A549 (cell line): Measurements from ENCODE around the gene RGS1. TPM values are rescaled to one million over a fixed set of nuclear protein-coding genes. Genes with fewer than 3 reads are reported as not detected.

ENCODE experiments used
- ATAC-seq, 2 experiments: fragments of 200-7000 bp in 1 of 2; fragments of >200 bp in 1 of 2; cut with Nextera tagmentation in 1 of 2; cut with Tn5 transposase in 1 of 2; 3 replicates each; pipeline versions ENCODE4 v1.8.0 to v1.9.1; 2018 to 2020; ENCODE audit warnings: mild to moderate bottlenecking in 1 of 2, moderate library complexity in 1 of 2
- CTCF ChIA-PET: fragments of 300-600 bp; sonication (Branson Sonifier 250); formaldehyde crosslinking; extraction: SDS; loops from one replicate; lab custom pipeline; 2021; ENCODE audit warnings: antibody characterized with exemption, inconsistent platforms; lab: Yijun Ruan, JAX
- POLR2A ChIA-PET: fragments of 350-600 bp; formaldehyde crosslinking; extraction: SDS; loops from one replicate; lab custom pipeline; 2021; ENCODE audit warnings: antibody characterized with exemption, inconsistent platforms; lab: Yijun Ruan, JAX
- DNase-seq, 2 experiments: peaks; one replicate each; pipeline versions ENCODE4 v3.0.0 to v3.0.0-alpha.2; 2011 to 2016; ENCODE audit warnings: low read depth in 1 of 2, low spot score in 1 of 2
- FAIRE-seq: peaks from 2 replicates; lab custom pipeline; 2011; peaks lifted over from hg19 to GRCh38; lab: Jason Lieb, UNC
- H3K27ac ChIP-seq, 2 experiments: fragments of >200 bp; sonication (Bioruptor Twin); formaldehyde crosslinking; 3 replicates each; pipeline ENCODE4 v1.5.1; 2016 to 2017
- H3K4me1 ChIP-seq: fragments of >200 bp; sonication (Bioruptor Twin); formaldehyde crosslinking; 3 replicates; pipeline ENCODE4 v1.6.1; 2016
- H3K4me2 ChIP-seq: fragments of >200 bp; sonication (Bioruptor Twin); formaldehyde crosslinking; 3 replicates; pipeline ENCODE4 v1.6.1; 2016
- H3K4me3 ChIP-seq: fragments of >200 bp; sonication (Bioruptor Twin); formaldehyde crosslinking; 3 replicates; pipeline ENCODE4 v1.5.1; 2016
- H3K9me3 ChIP-seq: fragments of >200 bp; sonication (Bioruptor Twin); formaldehyde crosslinking; 3 replicates; pipeline ENCODE4 v1.6.1; 2016
- BCL3 ChIP-seq: fragments of >200 bp; sonication (Bioruptor Twin); formaldehyde crosslinking; IDR thresholded peaks from 3 replicates; pipeline ENCODE4 v1.6.1; 2016
- BHLHE40 ChIP-seq: IDR thresholded peaks from 2 replicates; pipeline ENCODE4 v1.6.1; 2012; ENCODE audit warnings: low read depth, low read length, inconsistent platforms
- CBX8 ChIP-seq: fragments of 200-600 bp; sonication (generic); IDR thresholded peaks from 2 replicates; pipeline ENCODE4 v1.6.1; 2016
- CEBPB ChIP-seq, 2 experiments: fragments of >200 bp in 1 of 2; sonication (Bioruptor Twin) in 1 of 2; formaldehyde crosslinking in 1 of 2; IDR thresholded peaks; 2 replicates each; pipeline ENCODE4 v1.6.1; 2012 to 2016
- CHD4 ChIP-seq: fragments of 200-600 bp; sonication (generic); IDR thresholded peaks from 2 replicates; pipeline ENCODE4 v1.6.1; 2016; ENCODE audit warnings: antibody characterized with exemption, mild to moderate bottlenecking, borderline replicate concordance
- EHF ChIP-seq: fragments of 250-450 bp; sonication (Bioruptor Pico); IDR thresholded peaks from 2 replicates; pipeline ENCODE4 v1.5.0; 2020; ENCODE audit warnings: mild to moderate bottlenecking
- ESRRA ChIP-seq: fragments of 150-350 bp; IDR thresholded peaks from 2 replicates; pipeline ENCODE4 v1.6.1; 2014; ENCODE audit warnings: mild to moderate bottlenecking, low read length, borderline replicate concordance
- FOSB ChIP-seq: fragments of 250-450 bp; sonication (Bioruptor Pico); IDR thresholded peaks from 2 replicates; pipeline ENCODE4 v1.5.0; 2020; ENCODE audit warnings: mild to moderate bottlenecking, moderate library complexity
- FOSL2 ChIP-seq, 2 experiments: fragments of 450-650 bp in 1 of 2; fragments of >200 bp in 1 of 2; sonication (Bioruptor Twin) in 1 of 2; formaldehyde crosslinking; IDR thresholded peaks; 2 replicates each; pipeline versions ENCODE4 v1.5.0 to v1.6.1; 2016 to 2020; ENCODE audit warnings: mild to moderate bottlenecking in 1 of 2, moderate library complexity in 1 of 2
- HDAC2 ChIP-seq: fragments of 200-600 bp; sonication (generic); IDR thresholded peaks from 2 replicates; pipeline ENCODE4 v1.6.1; 2016
- HOXB13 ChIP-seq: fragments of 250-450 bp; sonication (Bioruptor Pico); IDR thresholded peaks from 2 replicates; pipeline ENCODE4 v1.5.0; 2020; ENCODE audit warnings: low read depth, mild to moderate bottlenecking, moderate library complexity
- HOXB5 ChIP-seq: fragments of 250-450 bp; sonication (Bioruptor Pico); IDR thresholded peaks from 2 replicates; pipeline ENCODE4 v1.5.0; 2020; ENCODE audit warnings: mild to moderate bottlenecking, moderate library complexity
- JUNB ChIP-seq: fragments of >200 bp; sonication (Bioruptor Twin); formaldehyde crosslinking; IDR thresholded peaks from 2 replicates; pipeline ENCODE4 v1.6.1; 2016
- MAX ChIP-seq: IDR thresholded peaks from 2 replicates; pipeline ENCODE4 v1.6.1; 2012
- MYC ChIP-seq: IDR thresholded peaks from 2 replicates; pipeline ENCODE4 v1.6.1; 2012; ENCODE audit warnings: mild to moderate bottlenecking, inconsistent platforms, low read length, improper control_type of control experiment, borderline replicate concordance
- NPAS2 ChIP-seq: fragments of 250-450 bp; sonication (Bioruptor Pico); IDR thresholded peaks from 2 replicates; pipeline ENCODE4 v1.8.0; 2022; ENCODE audit warnings: mild to moderate bottlenecking, moderate library complexity, borderline replicate concordance
- PBX3 ChIP-seq: IDR thresholded peaks from 2 replicates; pipeline ENCODE4 v1.6.1; 2012
- PHF8 ChIP-seq: fragments of 200-600 bp; sonication (generic); IDR thresholded peaks from 2 replicates; pipeline ENCODE4 v1.6.1; 2016; ENCODE audit warnings: low read depth, mild to moderate bottlenecking, antibody characterized with exemption, moderate library complexity, borderline replicate concordance
- RARB ChIP-seq: fragments of 250-450 bp; sonication (Bioruptor Pico); IDR thresholded peaks from 2 replicates; pipeline ENCODE4 v1.8.0; 2021; ENCODE audit warnings: mild to moderate bottlenecking, moderate library complexity
- RCOR1 ChIP-seq: fragments of 150-350 bp; IDR thresholded peaks from 2 replicates; pipeline ENCODE4 v1.6.1; 2014; ENCODE audit warnings: antibody characterized with exemption, low read length, low read depth
- TFCP2L1 ChIP-seq: fragments of 250-450 bp; sonication (Bioruptor Pico); IDR thresholded peaks from 2 replicates; pipeline ENCODE4 v1.5.0; 2021; ENCODE audit warnings: mild to moderate bottlenecking
- ZC3H11A ChIP-seq: fragments of 450-650 bp; IDR thresholded peaks from 2 replicates; pipeline ENCODE4 v1.6.1; 2014; ENCODE audit warnings: antibody characterized with exemption, mild to moderate bottlenecking
- WGBS: methylation state at CpG from one replicate; pipeline ENCODE4 v1.1.6; 2017; ENCODE audit errors: missing lambda C conversion rate; 5-methylcytosine and 5-hydroxymethylcytosine counted together
- polyA minus RNA-seq: library from RNA; depleted of rRNA, polyadenylated mRNA; stranded (reverse); fragments of >200 nt; gene quantifications from 2 replicates; pipeline ENCODE4 v1.2.3, GENCODE V29; 2011; rRNA and poly(A)+ RNA removed
- polyA plus RNA-seq, 4 experiments: library from polyadenylated mRNA; depleted of rRNA in 3 of 4; stranded (reverse); fragments of >200 nt; fragmentation: RNase III in 1 of 4; extraction: RNeasy Plus Mini Kit Qiagen cat#74134 plus additional on column Dnase treatment in 1 of 4; gene quantifications; 2 replicates in 3 of 4; 3 replicates in 1 of 4; pipeline ENCODE4 v1.2.3, GENCODE V29; 2011 to 2017

RGS1 gene
- not detected in 2 replicates for polyA plus RNA-seq (2011; rRNA removed)
- not detected in 2 replicates for polyA plus RNA-seq (2012; cell fraction: cytosol; rRNA removed)
- not detected in 2 replicates for polyA plus RNA-seq (2012; cell fraction: nucleus; rRNA removed)
- polyA plus RNA-seq (2017; fragmentation: RNase III; extraction: RNeasy Plus Mini Kit Qiagen cat#74134 plus additional on column Dnase treatment): not detected in 3 replicates
- not detected in 2 replicates for polyA minus RNA-seq

GRCh38 chr1:192575499-192576189, at the start of gene RGS1:
TSS of gene RGS1 (plus strand) at chr1:192575773. CDS start at chr1:192575793, 20 bp downstream.
- ChIA-PET POLR2A (no interaction called here), CTCF (no interaction called here)
- DNase-seq (no peak), ATAC-seq (no peak), FAIRE-seq (no peak)
- Histone ChIP-seq H3K4me1 (no peaks in the 10 kb centered on the region), H3K4me3 (no peak within 1 kb of the TSS), H3K4me2 (no peak within 1 kb of the TSS), H3K9me3 (no peaks in the 10 kb centered on the region), H3K27ac (no peak within 1 kb of the TSS)
- 77% methylated on average over 7 of the region's 7 CpGs for WGBS
- TF ChIP-seq BCL3 (no peak), RARB (CRISPR knock-in tag) (no peak), JUNB (no peak), PBX3 (no peak), ESRRA (no peak), MAX (no peak), HDAC2 (no peak), HOXB5 (CRISPR knock-in tag) (no peak), EHF (CRISPR knock-in tag) (no peak), FOSB (no peak), NPAS2 (CRISPR knock-in tag) (no peak), CHD4 (no peak)

GRCh38 chr1:192527111-192527795, 48.3 kb upstream of the RGS1 start:
- POLR2A ChIA-PET: no interaction called here
- no peak overlapping the region for H3K4me3 ChIP-seq
- ATAC-seq (no peak), FAIRE-seq (peak; percentile 32)
- H3K9me3 ChIP-seq: no peaks in the 10 kb centered on the region
- H3K27ac ChIP-seq: no peak overlapping the region; a peak in 1 of 6 replicates
- TF ChIP-seq HOXB13 (CRISPR knock-in tag): no peak
- no peak for TF ChIP-seq ESRRA
- no peak for TF ChIP-seq FOSL2 (IDR thresholded peaks at IDR 0.05)
- no peak for TF ChIP-seq FOSL2 (CRISPR knock-in tag; IDR thresholded peaks at IDR 0.05)
- no peak for TF ChIP-seq MYC
- TF ChIP-seq, all 56 proteins: peak for 0
- Histone ChIP-seq H3K4me2 (no peak overlapping the region), H3K4me1 (peaks cover 27% of the 10 kb centered on the region)
- DNase-seq: no peak
- 75% methylated on average over 5 of the region's 5 CpGs for WGBS
- CTCF ChIA-PET: no interaction called here

- POLR2A ChIA-PET: no interaction called here
- ATAC-seq: no peak
- DNase-seq: no peak
- H3K4me1 ChIP-seq: peaks cover 27% of the 10 kb centered on the region
- no peak for FAIRE-seq
- no peak overlapping the region for H3K4me2 ChIP-seq
- H3K9me3 ChIP-seq: peaks cover 3% of the 10 kb centered on the region; the same call in 2 of the 3 replicates
- CTCF ChIA-PET: no interaction called here
- H3K4me3 ChIP-seq: no peak overlapping the region
- TF ChIP-seq CBX8 (no peak), BHLHE40 (no peak), CEBPB (IDR thresholded peaks at IDR 0.05) (no peak), ESRRA (no peak), HDAC2 (no peak), ZC3H11A (no peak), TFCP2L1 (no peak), BCL3 (no peak), RARB (CRISPR knock-in tag) (no peak), PHF8 (no peak), FOSL2 (IDR thresholded peaks at IDR 0.05) (no peak), FOSL2 (CRISPR knock-in tag; IDR thresholded peaks at IDR 0.05) (no peak), RCOR1 (no peak)
- H3K27ac ChIP-seq: no peak overlapping the region; a peak in 1 of 6 replicates
Measured at GRCh38 chr1:192527950-192528349, 47.6 kb upstream of the RGS1 start.
